Upper lobe of left lung (tissue), 6 donors: ENCODE results near the gene TXNL4B. TPM values are rescaled to one million over a fixed set of nuclear protein-coding genes. Genes with fewer than 3 reads are reported as not detected.

Experiments used
- ATAC-seq, 2 donors: fragments of 200-7000 bp; cut with Tn5 transposase; one replicate each; pipeline ENCODE4 v1.9.1; 2022; ENCODE audit warnings: mild to moderate bottlenecking in 2 of 2, moderate library complexity in 2 of 2; ENCODE audit not compliant: low FRiP score in 2 of 2
- DNase-seq, 2 donors: peaks; one replicate each; pipeline ENCODE4 v3.0.0-alpha.2; 2019 to 2020
- H3K27ac ChIP-seq, 4 donors: fragments of 200-600 bp; sonication (generic); one replicate each; pipeline ENCODE4 v1.5.1; 2016 to 2019
- H3K27me3 ChIP-seq, 4 donors: fragments of 200-600 bp; sonication (generic); one replicate each; pipeline ENCODE4 v1.5.1; 2017 to 2019
- H3K36me3 ChIP-seq, 4 donors: fragments of 200-600 bp; sonication (generic); one replicate each; pipeline ENCODE4 v1.5.1; 2016 to 2019
- H3K4me1 ChIP-seq, 4 donors: fragments of 200-600 bp; sonication (generic); one replicate each; pipeline ENCODE4 v1.5.1; 2018 to 2019
- H3K4me3 ChIP-seq, 4 donors: fragments of 200-600 bp; sonication (generic); one replicate each; pipeline ENCODE4 v1.5.1; 2017 to 2019; ENCODE audit warnings: mild to moderate bottlenecking in 2 of 4, moderate library complexity in 1 of 4
- H3K9me3 ChIP-seq, 4 donors: fragments of 200-600 bp; sonication (generic); one replicate each; pipeline ENCODE4 v1.5.1; 2018 to 2019
- EP300 ChIP-seq, 4 donors: sonication (generic); formaldehyde crosslinking; IDR thresholded peaks; one replicate each; pipeline ENCODE4 v1.5.1; 2017; ENCODE audit warnings: antibody characterized with exemption in 4 of 4, control low read depth in 2 of 4
- POLR2A ChIP-seq, 4 donors: fragments of 450-650 bp; IDR thresholded peaks; one replicate each; pipeline ENCODE4 v1.5.1; 2016 to 2017; ENCODE audit warnings: antibody characterized with exemption in 4 of 4, mild to moderate bottlenecking in 2 of 4
- POLR2AphosphoS5 ChIP-seq, 2 donors: sonication (generic); formaldehyde crosslinking; IDR thresholded peaks; one replicate each; pipeline ENCODE4 v1.5.1; 2017; ENCODE audit warnings: antibody characterized with exemption in 2 of 2
- WGBS, 2 donors: methylation state at CpG; one replicate each; pipeline ENCODE4 v1.1.5; 2017 to 2018; 5-methylcytosine and 5-hydroxymethylcytosine counted together
- total RNA-seq, 6 donors: library from RNA; depleted of rRNA in 4 of 6; stranded (reverse); fragments of >200 nt in 4 of 6; gene quantifications; one replicate each; pipeline versions ENCODE4 v1.1.0 to v1.2.1, GENCODE V29; 2016 to 2021
- TF ChIP-seq, protein P1 (sequence below), 6 experiments: fragments of 450-650 bp in 4 of 6; fragments of 200-600 bp in 2 of 6; sonication (generic) in 2 of 6; IDR thresholded peaks; one replicate each; pipeline ENCODE4 v1.5.1; 2016 to 2019; ENCODE audit warnings: antibody characterized with exemption in 6 of 6
- donor health status: DM: no; HTN: no; CAD: no; lungs with moderate emphysema.
- donor health status: DM: no; HTN: yes; CAD: no; lungs with severe emphysema.

Gene TXNL4B
- total RNA-seq, 6 donors from 2014 or later: 5.7 to 13.4 (median 9.6) TPM

GRCh38 chr16:72108353-72109102 is 15.1 kb upstream of the TXNL4B start:
- TF ChIP-seq POLR2A (IDR thresholded peaks at IDR 0.05) (no peak), POLR2AphosphoS5 (IDR thresholded peaks at IDR 0.05) (no peak), EP300 (IDR thresholded peaks at IDR 0.05) (no peak)
- TF ChIP-seq, protein P1, sequence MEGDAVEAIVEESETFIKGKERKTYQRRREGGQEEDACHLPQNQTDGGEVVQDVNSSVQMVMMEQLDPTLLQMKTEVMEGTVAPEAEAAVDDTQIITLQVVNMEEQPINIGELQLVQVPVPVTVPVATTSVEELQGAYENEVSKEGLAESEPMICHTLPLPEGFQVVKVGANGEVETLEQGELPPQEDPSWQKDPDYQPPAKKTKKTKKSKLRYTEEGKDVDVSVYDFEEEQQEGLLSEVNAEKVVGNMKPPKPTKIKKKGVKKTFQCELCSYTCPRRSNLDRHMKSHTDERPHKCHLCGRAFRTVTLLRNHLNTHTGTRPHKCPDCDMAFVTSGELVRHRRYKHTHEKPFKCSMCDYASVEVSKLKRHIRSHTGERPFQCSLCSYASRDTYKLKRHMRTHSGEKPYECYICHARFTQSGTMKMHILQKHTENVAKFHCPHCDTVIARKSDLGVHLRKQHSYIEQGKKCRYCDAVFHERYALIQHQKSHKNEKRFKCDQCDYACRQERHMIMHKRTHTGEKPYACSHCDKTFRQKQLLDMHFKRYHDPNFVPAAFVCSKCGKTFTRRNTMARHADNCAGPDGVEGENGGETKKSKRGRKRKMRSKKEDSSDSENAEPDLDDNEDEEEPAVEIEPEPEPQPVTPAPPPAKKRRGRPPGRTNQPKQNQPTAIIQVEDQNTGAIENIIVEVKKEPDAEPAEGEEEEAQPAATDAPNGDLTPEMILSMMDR (IDR thresholded peaks at IDR 0.05): no peak
- WGBS, 2 donors: 93 to 96% methylated on average over 14 to 16 of the region's 16 CpGs
- Histone ChIP-seq H3K27me3 (no peaks in the 10 kb centered on the region), H3K27ac (no peak overlapping the region), H3K4me3 (no peak overlapping the region), H3K4me1 (no peaks in the 10 kb centered on the region), H3K36me3 (peaks cover 82 to 100% (median 99%) of the 10 kb centered on the region in 4 donors), H3K9me3 (no peaks in the 10 kb centered on the region)
- DNase-seq: no peak
- ATAC-seq: no peak

GRCh38 chr16:72107371-72107770 is 14.0 kb upstream of the TXNL4B start:
- ATAC-seq: no peak
- peak in 1 of 2 donors; percentile 40 for DNase-seq
- Histone ChIP-seq H3K36me3 (peaks cover 90 to 100% (median 100%) of the 10 kb centered on the region in 4 donors), H3K4me3 (no peak overlapping the region), H3K27me3 (no peaks in the 10 kb centered on the region), H3K27ac (no peak overlapping the region), H3K4me1 (no peaks in the 10 kb centered on the region), H3K9me3 (no peaks in the 10 kb centered on the region)
- TF ChIP-seq EP300 (IDR thresholded peaks at IDR 0.05) (no peak), POLR2AphosphoS5 (IDR thresholded peaks at IDR 0.05) (no peak), POLR2A (IDR thresholded peaks at IDR 0.05) (no peak)
- TF ChIP-seq, protein P1 (IDR thresholded peaks at IDR 0.05): no peak
- 94 to 97% methylated on average over 13 to 14 of the region's 17 CpGs for WGBS, 2 donors

GRCh38 chr16:72105978-72106377 is 12.6 kb upstream of the TXNL4B start:
- WGBS, 2 donors: 95 to 96% methylated on average over 11 to 12 of the region's 12 CpGs
- no peaks in the 10 kb centered on the region for H3K27me3 ChIP-seq
- TF ChIP-seq EP300 (IDR thresholded peaks at IDR 0.05) (no peak), POLR2A (IDR thresholded peaks at IDR 0.05) (no peak), POLR2AphosphoS5 (IDR thresholded peaks at IDR 0.05) (no peak)
- TF ChIP-seq, protein P1 (IDR thresholded peaks at IDR 0.05): no peak
- H3K4me3 ChIP-seq: no peak overlapping the region
- H3K9me3 ChIP-seq: no peaks in the 10 kb centered on the region
- ATAC-seq (no peak), DNase-seq (peak in 1 of 2 donors; percentile 80)
- H3K4me1 ChIP-seq: no peaks in the 10 kb centered on the region
- peaks cover 91 to 100% (median 100%) of the 10 kb centered on the region in 4 donors for H3K36me3 ChIP-seq
- no peak overlapping the region for H3K27ac ChIP-seq

DNA sequence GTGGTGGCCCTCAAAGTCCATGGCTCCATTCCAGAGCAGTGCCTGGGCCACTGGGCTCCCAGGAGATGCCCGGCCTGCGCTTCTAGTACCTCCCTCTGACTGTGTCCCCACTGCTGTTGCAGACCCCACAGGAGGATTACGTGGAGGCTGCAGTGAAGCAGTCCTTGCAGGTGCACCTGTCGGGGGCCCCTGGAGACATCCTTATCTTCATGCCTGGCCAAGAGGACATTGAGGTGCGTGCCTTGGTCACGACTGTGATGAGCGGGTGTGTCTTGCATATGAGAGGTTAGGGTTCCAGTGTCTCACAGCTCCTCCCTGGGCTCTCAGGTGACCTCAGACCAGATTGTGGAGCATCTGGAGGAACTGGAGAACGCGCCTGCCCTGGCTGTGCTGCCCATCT is 11.5 kb upstream of the TXNL4B start:
- no peak for ATAC-seq
- Histone ChIP-seq H3K27ac (no peak overlapping the region), H3K9me3 (no peaks in the 10 kb centered on the region), H3K27me3 (no peaks in the 10 kb centered on the region), H3K36me3 (peaks cover 92 to 100% (median 100%) of the 10 kb centered on the region in 4 donors), H3K4me3 (no peak overlapping the region), H3K4me1 (no peaks in the 10 kb centered on the region)
- 97 to 100% methylated on average over 6 to 9 of the region's 9 CpGs for WGBS, 2 donors
- no peak for DNase-seq
- TF ChIP-seq, protein P1 (IDR thresholded peaks at IDR 0.05): no peak
- TF ChIP-seq EP300 (IDR thresholded peaks at IDR 0.05) (no peak), POLR2AphosphoS5 (IDR thresholded peaks at IDR 0.05) (no peak), POLR2A (IDR thresholded peaks at IDR 0.05) (no peak)

DNA sequence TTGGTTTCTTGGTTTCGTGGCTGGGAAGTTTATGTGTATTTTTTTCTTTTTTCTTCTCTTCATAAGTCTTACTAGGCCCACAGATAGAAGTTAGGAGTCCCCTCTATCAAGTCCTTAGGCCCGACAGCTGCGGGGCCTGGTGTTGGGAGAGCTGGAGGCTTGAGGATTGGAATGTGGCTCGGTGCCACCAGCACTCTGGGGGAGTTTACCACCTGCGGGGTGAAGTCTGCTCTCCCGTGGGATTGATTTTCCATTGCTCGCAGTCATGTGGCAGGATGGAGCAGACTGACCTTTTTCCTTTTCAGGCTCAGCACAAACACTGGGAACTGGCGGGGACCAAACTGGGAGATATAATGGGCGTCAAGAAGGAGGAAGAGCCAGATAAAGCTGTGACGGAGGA is 7.8 kb upstream of the TXNL4B start:
- 85 to 90% methylated on average over 10 of the region's 10 CpGs for WGBS, 2 donors
- ATAC-seq (no peak), DNase-seq (no peak)
- peaks cover 86 to 100% (median 98%) of the 10 kb centered on the region in 4 donors for H3K36me3 ChIP-seq
- TF ChIP-seq POLR2AphosphoS5 (IDR thresholded peaks at IDR 0.05): no peak
- no peak for TF ChIP-seq POLR2A (IDR thresholded peaks at IDR 0.05)
- TF ChIP-seq, protein P1 (IDR thresholded peaks at IDR 0.05): no peak
- TF ChIP-seq EP300 (IDR thresholded peaks at IDR 0.05): no peak
- H3K4me3 ChIP-seq: no peak overlapping the region
- no peaks in the 10 kb centered on the region for H3K27me3 ChIP-seq
- no peak overlapping the region for H3K27ac ChIP-seq
- no peaks in the 10 kb centered on the region for H3K9me3 ChIP-seq
- H3K4me1 ChIP-seq: no peaks in the 10 kb centered on the region
